Brain microvascular endothelial cell (primary cell): ENCODE measurements around the gene RPS6KA6.

Experiments used
- DNase-seq: peaks from one replicate; pipeline ENCODE4 v3.0.0-alpha.2; 2020
- H3K27ac ChIP-seq: fragments of 250-450 bp; sonication (Bioruptor Pico); 2 replicates; pipeline ENCODE4 v1.5.1; 2020; ENCODE audit warnings: mild to moderate bottlenecking, moderate library complexity
- H3K27me3 ChIP-seq: fragments of 250-450 bp; sonication (Bioruptor Pico); replicated peaks from 2 replicates; pipeline ENCODE4 v1.5.1; 2020; ENCODE audit warnings: mild to moderate bottlenecking
- H3K36me3 ChIP-seq: fragments of 250-450 bp; sonication (Bioruptor Pico); replicated peaks from 2 replicates; pipeline ENCODE4 v1.5.1; 2020; ENCODE audit warnings: mild to moderate bottlenecking
- H3K4me3 ChIP-seq: 2 replicates; pipeline ENCODE4 v1.5.1; 2011; ENCODE audit warnings: low read depth, mild to moderate bottlenecking, control low read depth, low read length, moderate library complexity
- in situ Hi-C: cut with HindIII; loops from 2 replicates; pipeline ENCODE4 v1.10.0; 2017; ENCODE audit warnings: low sequenced_read_pairs, low pct_ligation_motif_present
- TF ChIP-seq, protein P1 (sequence below): IDR thresholded peaks from 2 replicates; pipeline ENCODE4 v1.5.1; 2011; ENCODE audit warnings: low read depth, mild to moderate bottlenecking, moderate library complexity, low read length, control low read depth, inconsistent platforms; ENCODE audit errors: missing control alignments

RPS6KA6 gene

DNA sequence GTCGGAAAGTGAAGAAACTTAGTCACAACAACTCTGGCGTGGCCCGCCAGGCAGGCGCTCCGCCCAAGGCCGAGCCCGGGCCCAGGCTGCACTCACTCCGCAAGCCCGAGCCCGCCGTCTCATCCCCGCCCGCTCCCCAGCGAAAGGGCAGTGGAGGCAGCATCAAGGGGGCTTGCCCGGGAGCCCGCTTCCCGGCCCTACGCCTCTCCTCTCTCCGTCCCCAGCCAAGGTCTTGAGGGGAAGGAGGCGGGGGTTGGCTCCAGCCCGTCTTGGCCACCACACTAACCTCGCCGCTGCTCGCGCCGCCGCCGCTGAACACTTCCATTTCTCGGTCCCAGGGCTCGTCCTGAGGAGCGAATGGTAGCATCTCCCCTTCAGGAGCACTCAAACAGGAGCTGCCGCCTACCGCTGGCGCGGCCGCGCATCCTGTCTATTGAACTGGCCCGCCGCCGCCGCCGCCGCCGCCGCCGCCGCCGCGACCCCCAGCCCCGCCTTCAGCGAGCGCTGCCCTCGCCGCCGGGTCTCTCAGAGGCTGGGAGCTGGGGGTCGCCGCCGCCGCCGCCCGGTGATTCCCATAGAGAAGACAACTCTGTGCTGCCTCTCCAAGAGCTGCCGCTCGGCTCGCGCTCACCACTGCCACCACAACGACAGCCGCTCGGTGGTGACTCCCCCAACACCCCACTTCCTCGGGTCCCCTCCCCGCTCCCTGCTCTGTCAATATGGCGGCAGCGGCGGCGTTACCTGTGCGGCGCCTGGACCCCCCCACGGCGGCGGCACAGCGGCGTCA, at the start of gene RPS6KA6:
Gene RPS6KA6 (minus strand): TSS at position 667 of the 787 bp plus-strand sequence. CDS start 300 bp downstream, at position 367.
- H3K27ac ChIP-seq: no peak within 1 kb of the TSS
- in situ Hi-C loops: no loop called here
- DNase-seq: no peak
- no peaks in the 10 kb centered on the region for H3K27me3 ChIP-seq
- H3K4me3 ChIP-seq: peak within 1 kb of the TSS; percentile 63
- TF ChIP-seq, protein P1, sequence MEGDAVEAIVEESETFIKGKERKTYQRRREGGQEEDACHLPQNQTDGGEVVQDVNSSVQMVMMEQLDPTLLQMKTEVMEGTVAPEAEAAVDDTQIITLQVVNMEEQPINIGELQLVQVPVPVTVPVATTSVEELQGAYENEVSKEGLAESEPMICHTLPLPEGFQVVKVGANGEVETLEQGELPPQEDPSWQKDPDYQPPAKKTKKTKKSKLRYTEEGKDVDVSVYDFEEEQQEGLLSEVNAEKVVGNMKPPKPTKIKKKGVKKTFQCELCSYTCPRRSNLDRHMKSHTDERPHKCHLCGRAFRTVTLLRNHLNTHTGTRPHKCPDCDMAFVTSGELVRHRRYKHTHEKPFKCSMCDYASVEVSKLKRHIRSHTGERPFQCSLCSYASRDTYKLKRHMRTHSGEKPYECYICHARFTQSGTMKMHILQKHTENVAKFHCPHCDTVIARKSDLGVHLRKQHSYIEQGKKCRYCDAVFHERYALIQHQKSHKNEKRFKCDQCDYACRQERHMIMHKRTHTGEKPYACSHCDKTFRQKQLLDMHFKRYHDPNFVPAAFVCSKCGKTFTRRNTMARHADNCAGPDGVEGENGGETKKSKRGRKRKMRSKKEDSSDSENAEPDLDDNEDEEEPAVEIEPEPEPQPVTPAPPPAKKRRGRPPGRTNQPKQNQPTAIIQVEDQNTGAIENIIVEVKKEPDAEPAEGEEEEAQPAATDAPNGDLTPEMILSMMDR: no peak
- no peaks in the 10 kb centered on the region for H3K36me3 ChIP-seq

DNA sequence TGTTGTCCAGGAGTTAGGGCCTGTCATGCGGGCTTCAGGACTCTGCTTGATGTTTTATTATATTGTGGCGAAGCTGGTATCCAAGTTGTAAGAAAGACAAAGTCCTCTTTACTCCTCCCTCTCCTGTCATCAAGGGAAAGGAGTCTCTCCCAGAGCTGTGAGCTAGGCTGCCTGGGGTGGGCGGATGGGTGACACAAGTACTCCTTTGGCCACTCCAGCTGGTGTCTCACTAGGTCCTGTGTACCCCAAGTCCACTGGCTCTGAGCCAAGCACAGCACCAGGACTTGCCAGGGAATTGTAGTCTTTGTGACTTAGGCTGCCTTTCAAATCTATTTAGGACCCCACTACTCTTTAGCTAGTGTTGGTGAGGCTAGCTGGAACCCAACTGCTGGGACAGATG, 36.7 kb upstream of the RPS6KA6 start:
- no peaks in the 10 kb centered on the region for H3K36me3 ChIP-seq
- in situ Hi-C loops: no loop called here
- H3K4me3 ChIP-seq: no peak overlapping the region
- DNase-seq: no peak
- TF ChIP-seq, protein P1: no peak
- no peaks in the 10 kb centered on the region for H3K27me3 ChIP-seq
- H3K27ac ChIP-seq: no peak overlapping the region

DNA sequence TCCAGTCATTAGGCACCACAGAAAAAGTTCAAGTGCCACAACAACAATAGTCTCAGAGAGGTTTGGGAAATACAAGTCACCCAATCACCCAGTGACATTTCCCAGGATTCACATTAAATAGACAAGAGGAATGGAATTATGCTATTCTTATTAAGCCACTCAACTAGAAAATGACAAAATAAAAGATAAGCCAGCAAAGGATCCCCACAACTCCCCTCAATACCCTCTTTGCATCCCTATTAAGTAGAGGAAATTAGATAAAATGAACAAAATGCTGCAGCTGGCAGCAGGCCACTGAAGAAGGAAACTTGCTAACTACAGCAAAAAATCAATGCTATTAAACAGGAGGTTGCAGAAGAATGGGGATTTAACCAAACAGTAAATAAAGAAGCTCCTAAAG, 35.3 kb upstream of the RPS6KA6 start:
- H3K27ac ChIP-seq: no peak overlapping the region
- in situ Hi-C loops: no loop called here
- TF ChIP-seq, protein P1: no peak
- H3K36me3 ChIP-seq: no peaks in the 10 kb centered on the region
- no peaks in the 10 kb centered on the region for H3K27me3 ChIP-seq
- no peak overlapping the region for H3K4me3 ChIP-seq
- no peak for DNase-seq

DNA sequence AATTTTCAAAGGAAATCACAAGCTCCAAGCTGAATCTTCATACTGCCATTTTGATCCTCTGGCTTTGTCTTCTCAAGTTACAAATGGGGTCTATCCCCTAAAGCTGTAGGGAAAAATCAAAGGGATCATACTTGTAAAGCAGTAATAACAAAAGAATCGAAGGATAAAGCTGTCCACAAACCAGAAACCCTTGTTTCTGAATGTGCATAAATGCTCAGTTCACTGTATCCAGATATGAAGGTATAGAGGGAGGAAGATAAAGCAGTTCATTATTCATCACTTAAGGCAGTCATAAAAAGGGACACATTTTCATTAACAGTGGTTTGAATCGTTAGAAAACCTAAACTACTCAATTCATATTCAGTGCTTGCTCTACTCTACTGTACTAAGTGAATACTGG, 33.2 kb upstream of the RPS6KA6 start:
- Histone ChIP-seq H3K27ac (no peak overlapping the region), H3K36me3 (no peaks in the 10 kb centered on the region), H3K27me3 (no peaks in the 10 kb centered on the region), H3K4me3 (no peak overlapping the region)
- in situ Hi-C loops: no loop called here
- TF ChIP-seq, protein P1: no peak
- no peak for DNase-seq

DNA sequence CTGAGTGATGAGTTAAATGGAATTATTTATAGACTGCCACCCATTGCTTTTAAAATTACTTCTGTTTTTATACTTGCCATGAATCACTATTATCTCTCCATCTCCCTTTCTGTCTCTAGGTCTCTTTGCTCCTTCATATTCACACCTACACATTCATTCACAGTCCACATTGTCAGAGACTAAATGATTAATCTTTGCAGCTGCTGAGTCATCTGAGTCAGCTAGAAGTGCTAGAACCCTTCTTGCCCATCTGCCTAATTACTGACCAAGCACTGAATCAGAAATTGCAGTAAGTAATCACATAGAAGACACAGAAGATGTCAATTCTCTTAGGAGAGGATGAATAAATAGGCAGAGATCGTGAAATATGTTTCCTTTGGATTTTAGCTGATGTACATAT, 31.6 kb upstream of the RPS6KA6 start:
- in situ Hi-C loops: no loop called here
- Histone ChIP-seq H3K36me3 (no peaks in the 10 kb centered on the region), H3K27ac (no peak overlapping the region), H3K4me3 (no peak overlapping the region), H3K27me3 (no peaks in the 10 kb centered on the region)
- TF ChIP-seq, protein P1: no peak
- no peak for DNase-seq

DNA sequence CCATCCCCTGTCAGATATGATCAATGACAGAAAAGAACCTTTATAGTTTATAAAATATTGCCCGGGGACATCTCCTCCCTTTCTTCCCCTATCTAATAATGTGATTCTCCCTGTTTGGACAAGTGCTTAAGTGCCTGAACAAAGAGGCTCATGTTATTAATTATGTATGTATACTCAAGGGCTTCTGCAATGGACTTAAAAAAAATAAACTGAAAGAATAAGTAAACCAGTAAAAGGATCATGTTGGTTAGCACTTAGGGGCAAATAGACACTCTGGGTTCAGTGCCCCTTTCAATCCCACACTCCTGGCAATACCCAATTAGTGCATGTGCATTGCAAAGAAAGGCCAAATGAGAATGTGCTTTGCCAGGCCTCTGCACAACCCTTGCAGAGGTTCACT, 30.7 kb upstream of the RPS6KA6 start:
- in situ Hi-C loops: no loop called here
- TF ChIP-seq, protein P1: no peak
- DNase-seq: no peak

More for the DNA sequence above, 30.7 kb upstream of the RPS6KA6 start:
- H3K27me3 ChIP-seq: no peaks in the 10 kb centered on the region
- no peak overlapping the region for H3K4me3 ChIP-seq
- H3K27ac ChIP-seq: no peak overlapping the region
- no peaks in the 10 kb centered on the region for H3K36me3 ChIP-seq
